Right hindlimb (tissue), 1 donor: ENCODE results near the gene PODXL.
A peak's percentile ranks its signal among the peaks of the same experiment; 100 is the strongest.

Experiments
- DNase-seq: peaks from one replicate; pipeline ENCODE4 v3.0.0-alpha.2; 2018

PODXL gene

DNA sequence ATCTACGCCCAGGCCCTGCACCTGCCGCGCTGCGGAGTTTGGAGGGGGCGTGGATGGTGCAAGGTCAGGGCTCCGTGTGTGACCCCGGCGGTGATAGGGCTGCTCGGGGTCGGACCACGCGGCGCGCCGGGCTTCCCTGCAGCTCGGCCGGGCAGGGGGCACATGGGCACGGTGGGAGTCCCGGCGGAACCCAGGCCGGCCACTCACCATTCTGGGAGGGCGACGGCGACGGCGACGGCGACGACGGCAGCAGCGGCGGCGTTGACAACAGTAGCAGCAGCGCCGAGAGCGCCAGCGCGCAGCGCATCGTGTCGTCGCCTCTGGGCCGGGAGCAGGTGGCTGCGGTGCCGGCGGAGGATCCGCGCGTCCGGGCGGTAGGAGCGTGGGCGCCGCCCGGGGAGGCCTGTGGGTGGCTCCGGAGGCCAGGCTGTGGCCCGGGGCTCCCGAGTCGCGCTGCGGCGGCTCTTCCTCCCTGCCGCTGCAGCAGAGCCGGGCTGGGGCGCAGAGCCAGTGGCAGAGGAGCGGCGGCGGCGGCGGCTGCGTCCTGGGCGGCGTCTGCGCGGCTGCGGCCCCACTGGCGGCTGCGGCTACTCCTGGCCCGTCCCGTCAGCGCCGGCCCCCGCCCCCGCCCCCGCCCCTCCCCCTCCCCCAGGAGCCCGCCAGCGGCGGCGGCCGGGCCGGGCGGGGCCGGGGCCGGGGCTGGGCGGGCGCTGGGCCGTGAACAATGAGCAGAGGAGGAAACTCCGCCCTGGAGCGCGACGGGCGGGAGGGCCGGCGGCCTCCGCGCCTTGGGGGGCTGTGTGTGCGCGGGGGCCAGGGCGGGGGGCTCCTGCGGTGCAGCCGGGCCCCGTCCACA is at the start of gene PODXL:
TSS of gene PODXL (minus strand) at position 576 of the 856 bp plus-strand sequence. CDS start at position 307, 269 bp downstream.
- DNase-seq, result peak; percentile 83

- no peak for DNase-seq
Measured at GRCh38 chr7:131605280-131605878, 49.0 kb upstream of the PODXL start.

DNA sequence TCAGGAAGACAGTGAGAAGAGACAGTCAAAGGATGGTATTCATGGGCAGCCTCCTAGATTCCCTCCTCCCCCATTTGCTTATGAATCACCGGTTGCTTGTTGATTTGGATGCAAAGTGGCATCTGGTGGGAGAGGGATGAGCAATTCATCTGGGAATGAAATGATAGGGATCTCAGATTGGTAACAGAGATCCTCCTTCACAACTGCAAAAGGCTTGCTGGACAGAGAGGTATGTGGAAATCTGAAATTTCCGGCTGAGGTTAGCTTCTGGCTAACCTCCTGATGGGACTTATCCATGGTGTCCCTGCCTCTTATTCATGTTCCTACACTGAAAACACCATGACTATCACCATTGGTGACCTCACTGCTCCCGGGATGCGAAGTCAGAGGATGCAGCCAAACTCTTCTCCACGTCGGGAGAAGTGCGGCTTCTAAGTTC is 48.4 kb upstream of the PODXL start:
- DNase-seq, result no peak

- no peak for DNase-seq
Measured at GRCh38 chr7:131603932-131604331, 47.5 kb upstream of the PODXL start.

GRCh38 chr7:131602994-131603372 is 46.6 kb upstream of the PODXL start:
- DNase-seq, result no peak

GRCh38 chr7:131602304-131602993 is 46.0 kb upstream of the PODXL start:
- DNase-seq, result no peak

- DNase-seq, result no peak
Measured at GRCh38 chr7:131600085-131600881, 43.9 kb upstream of the PODXL start.

- no peak for DNase-seq
Measured at GRCh38 chr7:131596785-131597184, 40.4 kb upstream of the PODXL start.

- no peak for DNase-seq
Measured at GRCh38 chr7:131595699-131596098, 39.3 kb upstream of the PODXL start.

- no peak for DNase-seq
Measured at GRCh38 chr7:131591687-131592319, 35.4 kb upstream of the PODXL start.

GRCh38 chr7:131587315-131587923 is 31.0 kb upstream of the PODXL start:
- no peak for DNase-seq

DNA sequence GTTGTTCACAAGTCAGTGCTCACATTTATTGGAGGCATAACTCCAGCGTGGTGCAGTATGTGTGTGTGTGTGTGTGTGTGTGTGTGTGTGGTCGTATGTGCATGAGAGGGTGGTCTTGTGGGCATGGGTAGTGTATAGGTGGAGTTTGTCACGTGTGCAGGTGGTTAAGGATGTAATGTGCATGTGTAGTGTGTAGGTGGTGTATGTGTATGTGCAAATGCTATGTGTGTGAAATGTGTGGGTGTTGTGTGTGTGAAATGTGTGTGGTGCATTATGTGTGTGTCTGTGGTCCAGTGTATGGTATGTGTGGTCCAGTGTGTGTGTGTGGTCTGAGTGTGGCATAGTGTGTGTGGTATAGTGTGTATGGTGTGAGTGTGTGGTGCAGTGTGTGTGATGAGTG is 30.3 kb upstream of the PODXL start:
- DNase-seq, result no peak

- no peak for DNase-seq
Measured at GRCh38 chr7:131586259-131586658, 29.8 kb upstream of the PODXL start.

DNA sequence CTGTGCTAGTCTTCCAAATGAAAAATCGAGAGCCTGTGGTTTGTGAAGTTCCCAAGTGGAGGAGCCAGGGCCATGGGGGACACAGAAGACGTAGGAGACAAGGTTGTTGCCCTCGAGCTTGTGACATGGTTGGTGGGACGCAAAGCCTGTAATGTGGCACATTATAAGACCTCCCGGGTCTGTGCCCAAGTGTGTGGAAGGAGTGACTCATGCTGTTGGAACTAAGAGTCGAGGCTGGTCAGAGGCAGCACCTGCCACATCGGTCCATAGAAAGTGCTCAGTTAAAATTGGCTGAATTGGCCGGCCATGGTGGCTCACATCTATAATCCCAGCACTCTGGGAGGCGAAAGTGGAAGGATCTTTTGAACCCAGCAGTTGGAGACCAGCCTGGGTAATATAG is 27.0 kb upstream of the PODXL start:
- DNase-seq, result no peak

GRCh38 chr7:131581241-131582051 is 25.0 kb upstream of the PODXL start:
- DNase-seq, result peak; percentile 75

DNA sequence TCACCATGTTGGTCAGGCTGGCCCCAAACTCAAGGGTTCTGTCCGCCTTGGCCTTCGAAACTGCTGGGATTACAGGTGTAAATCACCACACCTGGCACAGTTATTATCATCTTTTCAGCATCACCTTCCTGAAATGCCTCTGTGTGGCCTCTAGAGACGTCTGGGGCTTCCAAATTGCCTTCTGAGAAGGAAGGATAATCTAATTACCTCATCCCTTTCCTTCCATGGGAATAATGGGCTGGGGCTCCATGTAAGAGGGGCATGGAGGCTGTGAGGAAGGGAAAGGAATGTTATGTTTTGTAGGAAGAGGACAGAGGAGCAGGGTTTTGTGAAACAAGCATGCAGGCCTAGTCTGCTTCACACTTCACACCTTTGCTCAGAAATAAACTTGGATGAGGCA is 22.2 kb upstream of the PODXL start:
- DNase-seq, result no peak

GRCh38 chr7:131574741-131575140 is 18.3 kb upstream of the PODXL start:
- DNase-seq, result no peak

GRCh38 chr7:131570401-131570800 is 14.0 kb upstream of the PODXL start:
- no peak for DNase-seq

- DNase-seq, result peak; percentile 16
Measured at GRCh38 chr7:131568970-131569369, 12.5 kb upstream of the PODXL start.

DNA sequence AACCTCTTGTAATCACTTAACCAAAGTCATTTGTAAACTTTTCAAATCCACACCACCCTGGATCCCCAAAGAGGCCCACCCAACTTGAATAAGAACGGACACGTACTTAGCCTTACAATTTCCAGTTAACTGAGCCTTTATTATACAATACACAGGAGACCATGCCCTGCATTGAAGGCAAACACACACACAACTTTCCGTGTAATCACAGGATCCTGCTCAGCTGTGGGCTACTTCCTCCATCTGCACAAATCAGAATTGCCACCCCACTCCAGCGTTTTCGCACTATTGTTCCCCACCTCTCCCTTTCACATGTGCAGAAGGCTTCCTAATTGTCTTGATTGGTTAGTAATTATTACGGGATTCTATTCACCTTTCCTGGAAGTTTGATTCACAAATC is 12.1 kb upstream of the PODXL start:
- DNase-seq, result no peak

GRCh38 chr7:131564640-131565039 is 8.2 kb upstream of the PODXL start:
- DNase-seq, result no peak
